A549 (cell line): ENCODE measurements around the gene DLG4.

Experiments
- EP300 ChIP-seq, 2 experiments: fragments of >200 bp; sonication (Bioruptor Twin); formaldehyde crosslinking; IDR thresholded peaks; 2 replicates in 1 of 2; 3 replicates in 1 of 2; pipeline ENCODE4 v1.6.1; 2016 to 2017
- HEYL ChIP-seq: fragments of 250-450 bp; sonication (Bioruptor Pico); IDR thresholded peaks from 2 replicates; pipeline ENCODE4 v1.8.0; 2021; ENCODE audit warnings: mild to moderate bottlenecking, moderate library complexity
- JUN ChIP-seq, 2 experiments: fragments of >200 bp; sonication (Bioruptor Twin); formaldehyde crosslinking; IDR thresholded peaks; 2 replicates in 1 of 2; 3 replicates in 1 of 2; pipeline ENCODE4 v1.6.1; 2016 to 2017
- POLR2A ChIP-seq: IDR thresholded peaks from 2 replicates; pipeline ENCODE4 v1.6.1; 2012; ENCODE audit warnings: mild to moderate bottlenecking, low read length
- RCOR1 ChIP-seq: fragments of 150-350 bp; IDR thresholded peaks from 2 replicates; pipeline ENCODE4 v1.6.1; 2014; ENCODE audit warnings: antibody characterized with exemption, low read length, low read depth
- SMC3 ChIP-seq: fragments of >200 bp; sonication (Bioruptor Twin); formaldehyde crosslinking; IDR thresholded peaks from 3 replicates; pipeline ENCODE4 v1.6.1; 2018; ENCODE audit warnings: inconsistent platforms
- TP53 ChIP-seq: fragments of 250-450 bp; sonication (Bioruptor Pico); IDR thresholded peaks from 2 replicates; pipeline ENCODE4 v1.5.0; 2021; ENCODE audit warnings: mild to moderate bottlenecking, moderate library complexity
- TF ChIP-seq, protein P1 (sequence below): fragments of >200 bp; sonication (Bioruptor Twin); formaldehyde crosslinking; IDR thresholded peaks from 3 replicates; pipeline ENCODE4 v1.5.1; 2016
- TF ChIP-seq, protein P2 (sequence below): fragments of 200-600 bp; sonication (generic); IDR thresholded peaks from 2 replicates; pipeline ENCODE4 v1.6.1; 2016; ENCODE audit warnings: antibody characterized with exemption, mild to moderate bottlenecking, moderate library complexity
- TF ChIP-seq, protein P3 (sequence below): IDR thresholded peaks from 2 replicates; pipeline ENCODE4 v1.6.1; 2012; ENCODE audit warnings: low read depth, borderline replicate concordance

DNA sequence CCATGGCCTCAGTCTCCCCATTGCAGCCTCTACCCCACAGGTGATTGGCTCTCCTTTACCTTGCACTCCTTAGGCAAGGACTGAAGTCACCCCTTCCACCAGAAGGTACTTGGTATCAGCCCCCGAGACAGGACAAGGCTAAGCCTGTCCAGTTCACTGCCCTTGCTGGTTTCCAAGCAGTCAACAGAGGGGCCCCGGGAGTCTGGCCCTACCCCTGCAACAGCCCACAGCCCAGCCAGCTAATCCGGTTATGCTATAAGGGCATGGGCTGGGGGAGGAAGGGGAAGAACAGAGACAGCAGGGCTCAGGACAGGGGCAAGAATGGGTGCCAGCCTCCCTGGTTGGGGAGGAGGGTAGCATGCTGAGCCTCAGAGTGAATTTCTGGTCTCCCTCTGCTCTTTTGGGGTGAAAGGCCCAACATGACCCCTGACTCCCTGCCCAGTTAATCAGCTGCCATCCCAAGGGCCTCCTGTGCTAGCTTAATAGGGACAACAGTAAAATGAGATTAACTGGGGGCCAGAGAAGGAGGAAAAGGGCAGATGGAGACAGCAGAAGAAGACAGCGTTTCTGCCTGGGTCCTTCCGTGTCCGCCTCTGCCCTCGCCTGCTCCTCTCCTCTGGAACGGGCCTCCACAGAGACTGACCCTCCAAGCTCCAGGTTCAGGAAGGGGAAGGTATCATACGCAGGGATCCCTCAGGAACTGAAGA, 10.7 kb downstream of the DLG4 start:
- no peak for TF ChIP-seq EP300 (IDR thresholded peaks at IDR 0.05)
- no peak for TF ChIP-seq HEYL
- TF ChIP-seq, protein P1, sequence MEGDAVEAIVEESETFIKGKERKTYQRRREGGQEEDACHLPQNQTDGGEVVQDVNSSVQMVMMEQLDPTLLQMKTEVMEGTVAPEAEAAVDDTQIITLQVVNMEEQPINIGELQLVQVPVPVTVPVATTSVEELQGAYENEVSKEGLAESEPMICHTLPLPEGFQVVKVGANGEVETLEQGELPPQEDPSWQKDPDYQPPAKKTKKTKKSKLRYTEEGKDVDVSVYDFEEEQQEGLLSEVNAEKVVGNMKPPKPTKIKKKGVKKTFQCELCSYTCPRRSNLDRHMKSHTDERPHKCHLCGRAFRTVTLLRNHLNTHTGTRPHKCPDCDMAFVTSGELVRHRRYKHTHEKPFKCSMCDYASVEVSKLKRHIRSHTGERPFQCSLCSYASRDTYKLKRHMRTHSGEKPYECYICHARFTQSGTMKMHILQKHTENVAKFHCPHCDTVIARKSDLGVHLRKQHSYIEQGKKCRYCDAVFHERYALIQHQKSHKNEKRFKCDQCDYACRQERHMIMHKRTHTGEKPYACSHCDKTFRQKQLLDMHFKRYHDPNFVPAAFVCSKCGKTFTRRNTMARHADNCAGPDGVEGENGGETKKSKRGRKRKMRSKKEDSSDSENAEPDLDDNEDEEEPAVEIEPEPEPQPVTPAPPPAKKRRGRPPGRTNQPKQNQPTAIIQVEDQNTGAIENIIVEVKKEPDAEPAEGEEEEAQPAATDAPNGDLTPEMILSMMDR = no peak
- TF ChIP-seq, protein P2, sequence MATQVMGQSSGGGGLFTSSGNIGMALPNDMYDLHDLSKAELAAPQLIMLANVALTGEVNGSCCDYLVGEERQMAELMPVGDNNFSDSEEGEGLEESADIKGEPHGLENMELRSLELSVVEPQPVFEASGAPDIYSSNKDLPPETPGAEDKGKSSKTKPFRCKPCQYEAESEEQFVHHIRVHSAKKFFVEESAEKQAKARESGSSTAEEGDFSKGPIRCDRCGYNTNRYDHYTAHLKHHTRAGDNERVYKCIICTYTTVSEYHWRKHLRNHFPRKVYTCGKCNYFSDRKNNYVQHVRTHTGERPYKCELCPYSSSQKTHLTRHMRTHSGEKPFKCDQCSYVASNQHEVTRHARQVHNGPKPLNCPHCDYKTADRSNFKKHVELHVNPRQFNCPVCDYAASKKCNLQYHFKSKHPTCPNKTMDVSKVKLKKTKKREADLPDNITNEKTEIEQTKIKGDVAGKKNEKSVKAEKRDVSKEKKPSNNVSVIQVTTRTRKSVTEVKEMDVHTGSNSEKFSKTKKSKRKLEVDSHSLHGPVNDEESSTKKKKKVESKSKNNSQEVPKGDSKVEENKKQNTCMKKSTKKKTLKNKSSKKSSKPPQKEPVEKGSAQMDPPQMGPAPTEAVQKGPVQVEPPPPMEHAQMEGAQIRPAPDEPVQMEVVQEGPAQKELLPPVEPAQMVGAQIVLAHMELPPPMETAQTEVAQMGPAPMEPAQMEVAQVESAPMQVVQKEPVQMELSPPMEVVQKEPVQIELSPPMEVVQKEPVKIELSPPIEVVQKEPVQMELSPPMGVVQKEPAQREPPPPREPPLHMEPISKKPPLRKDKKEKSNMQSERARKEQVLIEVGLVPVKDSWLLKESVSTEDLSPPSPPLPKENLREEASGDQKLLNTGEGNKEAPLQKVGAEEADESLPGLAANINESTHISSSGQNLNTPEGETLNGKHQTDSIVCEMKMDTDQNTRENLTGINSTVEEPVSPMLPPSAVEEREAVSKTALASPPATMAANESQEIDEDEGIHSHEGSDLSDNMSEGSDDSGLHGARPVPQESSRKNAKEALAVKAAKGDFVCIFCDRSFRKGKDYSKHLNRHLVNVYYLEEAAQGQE = no peak
- TF ChIP-seq RCOR1 = no peak
- TF ChIP-seq POLR2A = no peak
- TF ChIP-seq SMC3 = no peak
- TF ChIP-seq TP53 (CRISPR knock-in tag) = no peak
- TF ChIP-seq, protein P3, sequence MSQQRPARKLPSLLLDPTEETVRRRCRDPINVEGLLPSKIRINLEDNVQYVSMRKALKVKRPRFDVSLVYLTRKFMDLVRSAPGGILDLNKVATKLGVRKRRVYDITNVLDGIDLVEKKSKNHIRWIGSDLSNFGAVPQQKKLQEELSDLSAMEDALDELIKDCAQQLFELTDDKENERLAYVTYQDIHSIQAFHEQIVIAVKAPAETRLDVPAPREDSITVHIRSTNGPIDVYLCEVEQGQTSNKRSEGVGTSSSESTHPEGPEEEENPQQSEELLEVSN = no peak
- no peak for TF ChIP-seq JUN (IDR thresholded peaks at IDR 0.05)
